Natural killer cell (primary cell): ENCODE measurements around the gene KCNK5. TPM values are rescaled to one million over a fixed set of nuclear protein-coding genes. Genes with fewer than 3 reads are reported as not detected.

ENCODE experiments used
- ATAC-seq, 3 donors: fragments of 150-1000 bp in 2 of 3; fragments of 200-7000 bp in 1 of 3; cut with Tn5 transposase; 1 replicate in 1 of 3; 2 replicates in 2 of 3; pipeline ENCODE4 v1.10.0; 2021; ENCODE audit warnings: mild to moderate bottlenecking in 2 of 3, moderate library complexity in 2 of 3
- DNase-seq, 2 donors: peaks; one replicate each; pipeline versions ENCODE4 v3.0.0 to v3.0.0-alpha.2; 2013 to 2021; ENCODE audit warnings: mixed read lengths in 1 of 2
- H3K27ac ChIP-seq: one replicate; pipeline ENCODE4 v1.5.1; 2013; ENCODE audit warnings: mild to moderate bottlenecking, low read length
- H3K27me3 ChIP-seq: one replicate; pipeline ENCODE4 v1.6.1; 2013; ENCODE audit warnings: low read length; ENCODE audit not compliant: control insufficient read depth, insufficient read depth
- H3K36me3 ChIP-seq: one replicate; pipeline ENCODE4 v1.6.1; 2013; ENCODE audit warnings: low read length; ENCODE audit not compliant: control insufficient read depth, insufficient read depth
- H3K4me1 ChIP-seq: one replicate; pipeline ENCODE4 v1.6.1; 2013; ENCODE audit warnings: low read length; ENCODE audit not compliant: control insufficient read depth, insufficient read depth
- H3K4me3 ChIP-seq: one replicate; pipeline ENCODE4 v1.5.1; 2013; ENCODE audit warnings: low read length
- H3K9me3 ChIP-seq: one replicate; pipeline ENCODE4 v1.6.1; 2013; ENCODE audit warnings: low read length; ENCODE audit not compliant: control insufficient read depth, insufficient read depth
- H3K27ac Mint-ChIP-seq, 2 donors: one replicate each; pipeline ENCODE4 v1.8.0; 2022; ENCODE audit warnings: mild to moderate bottlenecking in 2 of 2, mixed read lengths in 2 of 2, moderate library complexity in 1 of 2
- H3K27me3 Mint-ChIP-seq, 2 donors: one replicate each; pipeline ENCODE4 v1.8.0; 2022; ENCODE audit warnings: low read depth in 2 of 2, mixed read lengths in 2 of 2
- H3K36me3 Mint-ChIP-seq: one replicate; pipeline ENCODE4 v1.8.0; 2022; ENCODE audit warnings: mixed read lengths
- H3K4me1 Mint-ChIP-seq, 2 donors: one replicate each; pipeline ENCODE4 v1.8.0; 2022; ENCODE audit warnings: mixed read lengths in 2 of 2
- H3K4me3 Mint-ChIP-seq: one replicate; pipeline ENCODE4 v1.8.0; 2022; ENCODE audit warnings: mild to moderate bottlenecking, moderate library complexity, mixed read lengths
- H3K9me3 Mint-ChIP-seq, 2 donors: one replicate each; pipeline ENCODE4 v1.8.0; 2022; ENCODE audit warnings: mixed read lengths in 2 of 2
- WGBS: methylation state at CpG from one replicate; pipeline ENCODE4 v1.1.7; 2013; ENCODE audit warnings: missing lambda C conversion rate; ENCODE audit not compliant: insufficient coverage; 5-methylcytosine and 5-hydroxymethylcytosine counted together
- intact Hi-C: fragments of 100-400 bp; cut with micrococcal nuclease; formaldehyde crosslinking; loops from one replicate; pipeline ENCODE4 v1.14.2; 2022
- total RNA-seq, 4 donors: library from RNA; stranded (reverse); fragments of 120-200 nt in 1 of 4; gene quantifications; one replicate each; pipeline versions ENCODE4 v1.2.3 to v1.2.4, GENCODE V29; 2013 to 2022
- TF ChIP-seq, protein P1 (sequence below): fragments of 200-600 bp; IDR thresholded peaks from one replicate; pipeline ENCODE4 v1.8.0; 2022; ENCODE audit warnings: antibody characterized with exemption

Gene KCNK5
- total RNA-seq, 3 donors from 2014 or later (not counting 1 experiment from before 2014, with no cell fraction given), result 0.16 to 0.50 TPM; not detected in 1

GRCh38 chr6:39197922-39198500 lies 31.3 kb downstream of the KCNK5 start:
- no peak overlapping the region for H3K27ac ChIP-seq
- no peaks in the 10 kb centered on the region for H3K36me3 ChIP-seq
- Mint-ChIP-seq H3K9me3 (no peaks in the 10 kb centered on the region), H3K36me3 (no peaks in the 10 kb centered on the region), H3K4me3 (no peak overlapping the region), H3K27ac (no peak overlapping the region), H3K27me3 (no peaks in the 10 kb centered on the region), H3K4me1 (no peaks in the 10 kb centered on the region)
- peaks cover 3% of the 10 kb centered on the region for H3K4me1 ChIP-seq
- no peaks in the 10 kb centered on the region for H3K9me3 ChIP-seq
- H3K4me3 ChIP-seq, result no peak overlapping the region
- no peaks in the 10 kb centered on the region for H3K27me3 ChIP-seq
- TF ChIP-seq, protein P1, sequence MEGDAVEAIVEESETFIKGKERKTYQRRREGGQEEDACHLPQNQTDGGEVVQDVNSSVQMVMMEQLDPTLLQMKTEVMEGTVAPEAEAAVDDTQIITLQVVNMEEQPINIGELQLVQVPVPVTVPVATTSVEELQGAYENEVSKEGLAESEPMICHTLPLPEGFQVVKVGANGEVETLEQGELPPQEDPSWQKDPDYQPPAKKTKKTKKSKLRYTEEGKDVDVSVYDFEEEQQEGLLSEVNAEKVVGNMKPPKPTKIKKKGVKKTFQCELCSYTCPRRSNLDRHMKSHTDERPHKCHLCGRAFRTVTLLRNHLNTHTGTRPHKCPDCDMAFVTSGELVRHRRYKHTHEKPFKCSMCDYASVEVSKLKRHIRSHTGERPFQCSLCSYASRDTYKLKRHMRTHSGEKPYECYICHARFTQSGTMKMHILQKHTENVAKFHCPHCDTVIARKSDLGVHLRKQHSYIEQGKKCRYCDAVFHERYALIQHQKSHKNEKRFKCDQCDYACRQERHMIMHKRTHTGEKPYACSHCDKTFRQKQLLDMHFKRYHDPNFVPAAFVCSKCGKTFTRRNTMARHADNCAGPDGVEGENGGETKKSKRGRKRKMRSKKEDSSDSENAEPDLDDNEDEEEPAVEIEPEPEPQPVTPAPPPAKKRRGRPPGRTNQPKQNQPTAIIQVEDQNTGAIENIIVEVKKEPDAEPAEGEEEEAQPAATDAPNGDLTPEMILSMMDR, result no peak
- DNase-seq (no peak), ATAC-seq (no peak)
- intact Hi-C loops, result no loop called here

DNA sequence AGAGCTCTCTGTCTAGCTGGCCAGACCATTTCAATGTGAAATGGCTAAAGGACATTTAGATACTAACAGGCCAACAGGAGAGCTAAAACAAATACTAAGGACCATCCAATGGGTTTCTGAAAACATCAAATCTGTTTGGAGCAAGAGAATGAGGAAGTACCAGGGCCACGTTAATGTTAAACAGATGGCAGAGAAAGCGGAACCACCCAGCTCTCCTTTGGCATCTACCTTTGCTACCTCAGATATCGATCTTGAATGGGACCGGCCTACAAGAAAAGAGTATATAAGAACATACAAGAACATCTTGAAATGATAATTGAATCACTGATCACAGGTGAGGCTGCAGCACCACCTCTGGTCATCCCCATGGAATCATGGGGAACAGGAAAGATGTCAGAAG lies 31.8 kb downstream of the KCNK5 start:
- intact Hi-C loops, result no loop called here
- Mint-ChIP-seq H3K9me3 (no peaks in the 10 kb centered on the region), H3K4me1 (no peaks in the 10 kb centered on the region), H3K4me3 (no peak overlapping the region), H3K36me3 (no peaks in the 10 kb centered on the region), H3K27ac (no peak overlapping the region), H3K27me3 (no peaks in the 10 kb centered on the region)
- WGBS, result 51% methylated on average over 4 of the region's 4 CpGs
- no peaks in the 10 kb centered on the region for H3K36me3 ChIP-seq
- TF ChIP-seq, protein P1, result no peak
- ATAC-seq (no peak), DNase-seq (no peak)
- H3K4me3 ChIP-seq, result no peak overlapping the region
- no peaks in the 10 kb centered on the region for H3K27me3 ChIP-seq
- peaks cover 3% of the 10 kb centered on the region for H3K4me1 ChIP-seq
- no peak overlapping the region for H3K27ac ChIP-seq
- H3K9me3 ChIP-seq, result no peaks in the 10 kb centered on the region

DNA sequence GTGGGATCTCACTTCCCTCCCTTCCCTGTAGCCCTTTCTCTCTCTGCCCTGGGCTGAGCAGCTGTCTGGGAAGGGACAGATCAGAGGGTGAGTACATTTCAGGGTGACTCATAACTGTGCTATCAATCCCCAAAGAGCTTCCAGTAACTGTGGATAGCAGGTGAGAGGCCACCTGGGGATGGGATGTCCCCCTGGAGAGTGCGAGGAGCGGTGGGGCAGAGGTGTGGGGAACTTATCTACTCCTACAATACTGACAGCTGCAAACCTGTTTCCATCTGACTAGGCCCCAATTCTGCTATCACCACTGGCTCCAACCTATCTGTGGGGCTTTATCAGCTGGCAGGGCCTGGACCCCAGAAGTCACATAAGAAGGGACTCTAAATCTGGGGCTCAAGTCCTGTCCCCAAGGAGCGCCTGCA lies 32.6 kb downstream of the KCNK5 start:
- H3K4me1 ChIP-seq, result peaks cover 3% of the 10 kb centered on the region
- no peaks in the 10 kb centered on the region for H3K36me3 Mint-ChIP-seq
- intact Hi-C loops, result no loop called here
- H3K36me3 ChIP-seq, result no peaks in the 10 kb centered on the region
- H3K4me1 Mint-ChIP-seq, result no peaks in the 10 kb centered on the region
- H3K27ac Mint-ChIP-seq, result no peak overlapping the region
- H3K27me3 Mint-ChIP-seq, result no peaks in the 10 kb centered on the region
- ATAC-seq (no peak), DNase-seq (no peak)
- TF ChIP-seq, protein P1, result no peak
- no peak overlapping the region for H3K27ac ChIP-seq
- 81% methylated on average over 3 of the region's 3 CpGs for WGBS
- H3K4me3 Mint-ChIP-seq, result no peak overlapping the region
- no peaks in the 10 kb centered on the region for H3K27me3 ChIP-seq
- H3K4me3 ChIP-seq, result no peak overlapping the region
- H3K9me3 ChIP-seq, result no peaks in the 10 kb centered on the region
- no peaks in the 10 kb centered on the region for H3K9me3 Mint-ChIP-seq

- WGBS, result 87% methylated on average over 3 of the region's 3 CpGs
- Mint-ChIP-seq H3K27me3 (no peaks in the 10 kb centered on the region), H3K4me1 (no peaks in the 10 kb centered on the region), H3K27ac (no peak overlapping the region), H3K9me3 (no peaks in the 10 kb centered on the region), H3K4me3 (no peak overlapping the region), H3K36me3 (no peaks in the 10 kb centered on the region)
- Histone ChIP-seq H3K9me3 (no peaks in the 10 kb centered on the region), H3K27ac (no peak overlapping the region), H3K27me3 (no peaks in the 10 kb centered on the region), H3K4me1 (peaks cover 3% of the 10 kb centered on the region), H3K36me3 (no peaks in the 10 kb centered on the region), H3K4me3 (no peak overlapping the region)
- intact Hi-C loops, result no loop called here
- ATAC-seq (no peak), DNase-seq (no peak)
- TF ChIP-seq, protein P1, result no peak
These were observed 33.4 kb downstream of the KCNK5 start for GRCh38 chr6:39195792-39196385.
